ENCODE results near the gene TSPAN13.

The TSPAN13 gene

GRCh38 chr7:16778476-16778875, 24.9 kb downstream of the TSPAN13 start:
- no peak for DNase-seq

GRCh38 chr7:16779051-16779450, 25.5 kb downstream of the TSPAN13 start:
- DNase-seq, result no peak

GRCh38 chr7:16780596-16780995, 27.0 kb downstream of the TSPAN13 start:
- no peak for DNase-seq

- no peak for DNase-seq
Measured at GRCh38 chr7:16785321-16785720, 31.8 kb downstream of the TSPAN13 start.

GRCh38 chr7:16785846-16786245, 32.3 kb downstream of the TSPAN13 start:
- no peak for DNase-seq

GRCh38 chr7:16786257-16786656, 32.7 kb downstream of the TSPAN13 start:
- DNase-seq, result no peak

- no peak for DNase-seq
Measured at GRCh38 chr7:16787127-16787526, 33.6 kb downstream of the TSPAN13 start.

- no peak for DNase-seq
Measured at GRCh38 chr7:16791071-16791470, 37.5 kb downstream of the TSPAN13 start.

GRCh38 chr7:16791905-16792698, 38.5 kb downstream of the TSPAN13 start:
- DNase-seq, result no peak

- no peak for DNase-seq
Measured at GRCh38 chr7:16794986-16795385, 41.4 kb downstream of the TSPAN13 start.

GRCh38 chr7:16795624-16796023, 42.1 kb downstream of the TSPAN13 start:
- no peak for DNase-seq

- DNase-seq, result no peak
Measured at GRCh38 chr7:16801111-16801542, 47.6 kb downstream of the TSPAN13 start.

GRCh38 chr7:16801579-16801978, 48.0 kb downstream of the TSPAN13 start:
- DNase-seq, result no peak

- DNase-seq, result no peak
Measured at GRCh38 chr7:16803125-16803524, 49.6 kb downstream of the TSPAN13 start.

GRCh38 chr7:16803881-16804673, 50.5 kb downstream of the TSPAN13 start:
- DNase-seq, result no peak

- no peak for DNase-seq
Measured at GRCh38 chr7:16804674-16805439, 51.3 kb downstream of the TSPAN13 start, which contains the start of gene AGR2. AGR2 (minus strand) TSS chr7:16804999; CDS start chr7:16801796, 3,203 bp downstream.

GRCh38 chr7:16805441-16805840, 51.9 kb downstream of the TSPAN13 start:
- no peak for DNase-seq

- DNase-seq, result no peak
Measured at GRCh38 chr7:16810112-16810511, 56.6 kb downstream of the TSPAN13 start.

GRCh38 chr7:16810573-16810972, 57.0 kb downstream of the TSPAN13 start:
- DNase-seq, result no peak

GRCh38 chr7:16811551-16811950, 58.0 kb downstream of the TSPAN13 start:
- DNase-seq, result no peak

- DNase-seq, result no peak
Measured at GRCh38 chr7:16812542-16813231, 59.1 kb downstream of the TSPAN13 start.

- no peak for DNase-seq
Measured at GRCh38 chr7:16813232-16813616, 59.7 kb downstream of the TSPAN13 start.
